ENCODE data around the gene TFAP2E.

Gene TFAP2E

GRCh38 chr1:35637401-35637809 lies 64.3 kb downstream of the TFAP2E start:
- peak overlapping the region; percentile 47 for H3K4me3 ChIP-seq (ENCODE audit: low read length)
- TF ChIP-seq, protein P1, sequence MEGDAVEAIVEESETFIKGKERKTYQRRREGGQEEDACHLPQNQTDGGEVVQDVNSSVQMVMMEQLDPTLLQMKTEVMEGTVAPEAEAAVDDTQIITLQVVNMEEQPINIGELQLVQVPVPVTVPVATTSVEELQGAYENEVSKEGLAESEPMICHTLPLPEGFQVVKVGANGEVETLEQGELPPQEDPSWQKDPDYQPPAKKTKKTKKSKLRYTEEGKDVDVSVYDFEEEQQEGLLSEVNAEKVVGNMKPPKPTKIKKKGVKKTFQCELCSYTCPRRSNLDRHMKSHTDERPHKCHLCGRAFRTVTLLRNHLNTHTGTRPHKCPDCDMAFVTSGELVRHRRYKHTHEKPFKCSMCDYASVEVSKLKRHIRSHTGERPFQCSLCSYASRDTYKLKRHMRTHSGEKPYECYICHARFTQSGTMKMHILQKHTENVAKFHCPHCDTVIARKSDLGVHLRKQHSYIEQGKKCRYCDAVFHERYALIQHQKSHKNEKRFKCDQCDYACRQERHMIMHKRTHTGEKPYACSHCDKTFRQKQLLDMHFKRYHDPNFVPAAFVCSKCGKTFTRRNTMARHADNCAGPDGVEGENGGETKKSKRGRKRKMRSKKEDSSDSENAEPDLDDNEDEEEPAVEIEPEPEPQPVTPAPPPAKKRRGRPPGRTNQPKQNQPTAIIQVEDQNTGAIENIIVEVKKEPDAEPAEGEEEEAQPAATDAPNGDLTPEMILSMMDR (conservative IDR thresholded peaks at IDR 0.05; ENCODE audit: low read length) = no peak
- peak; percentile 37 for DNase-seq (ENCODE audit: low read depth)

- DNase-seq (ENCODE audit: low read depth) = no peak
- TF ChIP-seq, protein P1 (conservative IDR thresholded peaks at IDR 0.05; ENCODE audit: low read length) = no peak
- peak overlapping the region; percentile 98 for H3K4me3 ChIP-seq (ENCODE audit: low read length)
Measured at GRCh38 chr1:35640380-35641232, 67.5 kb downstream of the TFAP2E start.

GRCh38 chr1:35641233-35641866 lies 68.2 kb downstream of the TFAP2E start, which contains the start of gene PSMB2:
PSMB2 (minus strand) TSS chr1:35641526; CDS start chr1:35641432, 94 bp downstream.
- TF ChIP-seq, protein P1 (conservative IDR thresholded peaks at IDR 0.05; ENCODE audit: low read length) = no peak
- DNase-seq (ENCODE audit: low read depth) = peak; percentile 93
- peak within 1 kb of the TSS; percentile 98 for H3K4me3 ChIP-seq (ENCODE audit: low read length)

- TF ChIP-seq, protein P1 (conservative IDR thresholded peaks at IDR 0.05; ENCODE audit: low read length) = no peak
- no peak for DNase-seq (ENCODE audit: low read depth)
- peak overlapping the region; percentile 98 for H3K4me3 ChIP-seq (ENCODE audit: low read length)
Measured at GRCh38 chr1:35642471-35642955, 69.4 kb downstream of the TFAP2E start.

DNA sequence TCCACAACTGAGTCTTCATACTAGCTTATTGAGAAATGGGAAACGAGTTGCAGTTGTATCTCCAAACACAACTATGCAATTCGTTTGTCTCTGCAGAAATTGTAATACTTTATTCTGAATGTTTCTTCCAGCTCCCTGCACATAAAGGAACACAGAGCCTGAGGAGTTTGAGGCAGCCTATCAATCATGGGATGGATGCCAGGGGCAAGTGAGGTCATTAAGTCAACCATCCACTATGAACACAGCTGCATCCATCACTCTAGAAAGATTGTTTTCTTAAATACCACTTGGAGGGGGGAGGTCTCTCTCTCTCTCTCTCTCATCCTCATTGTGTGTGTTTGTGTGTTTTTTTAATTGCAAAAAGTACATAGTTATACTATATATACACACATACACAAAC lies 71.1 kb downstream of the TFAP2E start:
- TF ChIP-seq, protein P1 (conservative IDR thresholded peaks at IDR 0.05; ENCODE audit: low read length) = no peak
- no peak overlapping the region for H3K4me3 ChIP-seq (ENCODE audit: low read length)
- no peak for DNase-seq (ENCODE audit: low read depth)

All from AG10803 (cell line).